G401 (cell line): ENCODE data around the gene C5orf15. TPM values are rescaled to one million over a fixed set of nuclear protein-coding genes. Genes with fewer than 3 reads are reported as not detected.

ENCODE experiments used
- DNase-seq: peaks from one replicate; pipeline ENCODE4 v3.0.0-alpha.2; 2015; ENCODE audit warnings: low spot score
- in situ Hi-C: cut with HindIII; loops from 2 replicates; pipeline ENCODE4 v1.10.0; 2016; ENCODE audit warnings: low sequenced_read_pairs, mixed read lengths
- total RNA-seq: library from RNA; depleted of rRNA; stranded (reverse); fragments of >200 nt; shearing (Covaris generic); gene quantifications from 2 replicates; pipeline ENCODE4 v1.2.3, GENCODE V29; 2014; rRNA removed

The C5orf15 gene
- total RNA-seq, 1 experiment from 2014 or later, result 90.7 TPM

DNA sequence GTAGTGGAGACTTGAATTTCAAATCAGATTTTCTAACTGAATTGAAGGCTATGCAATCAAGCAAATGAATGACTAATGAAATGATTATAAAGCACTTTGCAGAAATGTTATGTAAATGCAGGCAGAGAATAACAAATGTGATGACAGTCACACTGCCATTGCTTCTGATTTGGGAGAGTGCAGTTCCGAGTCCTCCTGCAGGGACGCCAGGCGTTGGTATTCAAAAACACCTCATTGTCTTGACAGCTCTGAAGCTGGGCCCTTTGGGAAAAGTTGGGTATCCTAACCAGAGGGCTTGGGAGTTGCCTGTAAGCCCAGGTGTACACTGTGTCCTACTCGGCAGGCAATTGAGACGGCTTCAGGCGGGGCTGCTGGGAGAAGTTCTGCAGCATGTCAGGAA is 57.9 kb downstream of the C5orf15 start:
- DNase-seq, result no peak
- in situ Hi-C loops, result no loop called here

DNA sequence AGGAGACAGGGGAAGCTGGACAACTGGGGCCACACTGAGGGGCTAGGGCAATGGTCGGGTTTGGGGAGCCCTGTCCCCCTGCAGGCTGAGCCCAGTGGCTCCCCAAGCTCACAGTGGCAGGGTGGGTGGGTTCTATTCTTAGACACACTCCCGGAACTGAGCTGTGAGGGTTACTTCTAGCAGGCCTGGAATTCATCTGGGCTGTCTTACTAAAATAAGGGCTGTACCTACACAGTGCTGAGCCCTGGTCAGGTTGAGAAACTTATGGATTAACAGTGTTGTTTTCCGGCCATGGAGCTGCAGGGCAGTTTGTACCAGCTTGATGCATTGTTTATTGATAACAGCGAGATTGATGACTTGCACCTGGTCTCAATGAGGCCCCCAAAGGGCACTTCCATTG is 58.8 kb downstream of the C5orf15 start:
- in situ Hi-C loops, result no loop called here
- DNase-seq, result no peak

DNA sequence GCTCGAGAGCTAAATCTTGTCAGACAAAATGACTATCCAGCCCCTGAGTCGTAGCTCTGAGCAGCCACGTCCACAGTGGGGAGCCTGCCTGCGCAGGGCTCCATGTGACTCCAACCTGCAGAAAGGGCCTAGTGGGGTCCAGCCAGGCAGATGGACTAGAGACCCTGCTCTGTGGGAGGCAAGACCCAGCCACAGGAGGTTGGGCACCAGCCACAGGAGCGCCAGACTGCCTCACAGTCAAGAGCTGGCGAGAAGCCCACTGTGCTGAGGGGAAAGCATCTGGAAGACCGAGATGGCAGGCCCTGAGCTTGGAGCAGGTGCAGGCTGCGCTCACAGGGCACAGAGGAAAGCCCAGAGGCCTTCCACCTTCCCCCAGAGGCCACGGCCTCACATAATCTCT is 61.4 kb downstream of the C5orf15 start:
- in situ Hi-C loops, result no loop called here
- peak; percentile 95 for DNase-seq

DNA sequence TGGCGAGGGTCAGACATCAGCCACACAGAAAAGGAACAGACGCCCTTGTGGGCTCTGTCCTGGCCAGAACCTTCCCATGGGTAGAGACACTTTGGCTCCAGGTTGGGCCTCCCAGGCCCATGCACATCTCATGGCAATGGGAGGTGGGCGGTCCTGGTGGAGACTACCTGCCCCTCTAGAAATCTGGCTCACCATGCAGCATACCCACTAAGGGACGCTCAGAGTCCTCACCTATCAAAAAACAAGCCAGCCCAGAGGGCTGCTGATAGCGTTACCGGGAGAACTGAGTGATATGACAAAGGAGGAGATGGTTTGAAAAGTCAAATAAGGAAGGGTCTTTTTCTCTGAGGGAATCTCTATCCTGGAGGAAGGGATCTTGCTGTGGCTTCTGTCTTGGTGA is 62.1 kb downstream of the C5orf15 start:
- in situ Hi-C loops, result no loop called here
- DNase-seq, result no peak

Other genes with a start within 250 kb of the C5orf15 start
- 410 and 470 TPM in 2 replicates for gene VDAC1, start 36.4 kb upstream of the C5orf15 start, total RNA-seq
- gene TCF7, start 146.1 kb upstream of the C5orf15 start, total RNA-seq, result 5.0 and 11.1 TPM in 2 replicates
- 396 and 436 TPM in 2 replicates for gene SKP1, start 208.3 kb upstream of the C5orf15 start, total RNA-seq